Cardiac atrium fibroblast (primary cell): Measurements from ENCODE around the gene GAMT. TPM values are rescaled to one million over a fixed set of nuclear protein-coding genes. Genes with fewer than 3 reads are reported as not detected.

Source experiments
- total RNA-seq: library from RNA; depleted of rRNA; stranded (reverse); fragments of >200 nt; gene quantifications from 2 replicates; pipeline ENCODE4 v1.2.3, GENCODE V29; 2015

The GAMT gene
- 24.7 and 46.7 TPM in 2 replicates for total RNA-seq

DNA sequence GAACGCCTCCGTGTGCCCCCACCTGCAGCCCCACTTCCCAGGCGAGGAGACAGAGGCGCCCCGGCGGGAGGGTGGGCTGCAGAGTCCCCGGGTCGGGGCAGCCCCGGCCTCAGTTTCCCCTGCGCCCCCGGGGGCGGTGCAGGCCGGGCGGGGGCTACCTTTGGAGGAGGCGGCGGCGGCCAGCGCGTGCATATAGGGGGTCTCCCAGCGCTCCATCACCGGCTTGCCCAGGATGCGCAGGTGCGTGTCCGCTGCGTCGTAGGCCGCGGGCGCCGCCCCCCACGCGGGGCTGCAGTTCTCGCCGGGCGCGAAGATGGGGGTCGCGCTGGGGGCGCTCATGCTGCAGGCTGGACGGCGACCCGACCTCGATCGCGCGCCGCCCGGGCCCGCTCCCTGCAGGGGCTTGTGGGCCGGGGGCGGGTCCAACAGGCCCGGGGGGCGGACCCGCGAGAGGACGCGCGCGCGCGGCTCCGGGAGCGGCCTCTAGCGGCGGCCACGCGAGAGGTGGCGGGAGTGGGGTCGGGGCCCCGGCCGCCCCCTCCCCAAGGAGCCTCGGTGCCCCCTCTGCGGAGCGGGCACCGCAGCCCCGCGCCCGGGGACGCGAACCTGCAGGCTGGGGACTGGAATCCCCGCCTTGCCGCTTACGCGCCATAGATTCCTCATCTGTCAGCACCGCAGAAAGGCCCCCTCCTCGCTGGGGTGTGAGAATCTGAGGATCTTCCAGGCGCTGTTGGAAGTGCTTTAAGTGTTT, at the start of gene GAMT:
Gene GAMT (minus strand): TSS at position 405 of the 751 bp plus-strand sequence. CDS start 66 bp downstream, at position 339.

DNA sequence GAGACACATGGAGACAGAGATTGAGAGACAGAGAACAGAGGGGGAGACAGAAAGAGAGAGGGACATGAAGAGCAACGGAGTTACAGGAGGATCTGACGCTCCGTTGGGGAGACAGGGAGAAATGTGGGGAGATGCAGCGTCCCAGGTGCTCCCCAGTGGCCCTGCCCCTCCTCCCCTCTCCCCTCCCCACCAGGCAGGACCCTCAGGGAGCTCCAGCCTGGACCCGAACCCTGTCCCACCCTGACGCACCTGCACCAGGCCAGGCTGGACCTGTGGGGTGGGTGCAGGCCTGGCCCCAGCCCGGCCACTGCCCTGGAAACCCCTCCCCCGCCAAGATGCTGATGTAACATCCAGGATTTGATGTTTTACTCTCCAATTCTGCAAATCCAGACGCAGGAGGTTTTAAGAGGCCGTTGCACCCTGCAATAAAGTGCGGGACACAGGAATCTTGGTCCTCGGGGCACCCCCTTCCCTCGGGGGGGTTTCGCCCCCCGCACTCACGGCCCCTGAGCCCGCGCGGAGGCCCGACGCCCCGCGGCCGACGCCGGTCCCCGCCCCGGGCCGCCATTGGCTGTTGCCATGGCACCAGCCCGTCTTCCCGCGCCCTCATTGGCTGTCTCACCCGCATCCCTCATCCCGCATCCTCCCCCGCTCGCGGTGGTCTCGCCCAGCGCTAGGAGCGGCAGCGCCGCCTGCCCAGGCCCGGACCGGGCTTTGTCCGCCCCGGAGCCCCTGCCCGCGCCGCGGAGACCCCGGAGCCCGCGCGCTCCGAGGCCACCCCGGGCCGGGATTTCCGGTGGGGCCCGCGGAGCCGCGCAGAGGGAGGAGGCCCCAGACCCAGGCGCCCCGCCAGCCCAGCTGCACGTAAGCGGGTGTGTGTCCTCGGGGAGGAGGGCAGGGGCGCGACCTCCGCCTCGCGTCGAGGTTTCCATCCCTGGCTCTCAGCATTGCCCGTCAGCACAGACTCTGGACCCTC, 48.4 kb upstream of the GAMT start, which contains the start of gene APC2:
Gene APC2 (plus strand): TSS at position 655 of the 976 bp plus-strand sequence. CDS start 2,881 bp downstream, outside the sequence.

GRCh38 chr19:1438035-1438932, 36.9 kb upstream of the GAMT start, which contains the start of gene RPS15:
Gene RPS15 (plus strand): TSS chr19:1438396. CDS start chr19:1438426, 30 bp downstream.

DNA sequence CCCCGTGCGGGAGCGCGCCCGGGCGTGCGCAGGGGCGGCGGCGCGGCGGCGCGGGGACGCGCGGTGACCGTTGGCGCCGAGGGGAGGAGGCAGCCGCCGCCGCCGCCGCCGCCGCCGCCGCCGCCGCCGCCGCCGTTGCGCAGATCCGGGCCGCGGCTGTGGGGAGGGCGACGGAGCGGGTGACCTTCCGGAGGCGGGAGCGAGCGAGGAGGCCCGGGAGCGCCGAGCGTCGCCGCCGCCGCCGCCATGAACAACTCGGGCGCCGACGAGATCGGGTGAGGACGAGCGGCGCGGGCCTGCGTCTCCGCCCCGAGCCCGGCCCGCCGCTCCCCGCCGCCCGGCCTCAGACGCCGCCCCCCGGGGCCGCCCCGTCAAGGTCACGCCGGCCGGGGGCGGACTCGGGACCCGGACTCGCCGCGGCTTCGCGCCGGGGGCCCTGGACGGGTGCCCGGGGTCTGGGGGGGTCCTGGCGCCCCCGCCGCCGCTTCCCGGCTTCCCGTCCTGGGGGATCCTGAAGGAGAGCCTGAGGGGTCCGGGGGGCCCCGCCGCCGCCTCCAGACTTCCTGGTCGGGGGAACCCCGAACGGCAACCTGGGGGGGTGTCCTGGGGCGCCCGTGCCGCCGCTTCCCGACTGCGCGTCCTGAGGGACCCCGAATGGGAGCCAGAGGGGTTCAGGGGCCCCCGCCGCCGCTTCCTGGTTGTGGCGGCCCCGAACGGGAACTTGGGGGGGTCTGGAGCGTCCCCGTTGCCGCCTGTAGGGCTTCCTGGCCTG, 6.4 kb upstream of the GAMT start, which contains the start of gene DAZAP1:
Gene DAZAP1 (plus strand): TSS at position 59 of the 772 bp plus-strand sequence. CDS start 188 bp downstream, at position 247.

GRCh38 chr19:1383312-1384084, 17.8 kb downstream of the GAMT start, which contains the start of gene NDUFS7:
Gene NDUFS7 (plus strand): TSS chr19:1383907. CDS start chr19:1383927, 20 bp downstream.

Other genes starting within 250 kb of the GAMT start
- gene SBNO2, start 227.3 kb downstream of the GAMT start, total RNA-seq = 48.2 and 84.6 TPM in 2 replicates
- gene STK11, start 195.8 kb downstream of the GAMT start, total RNA-seq = 51.4 and 70.3 TPM in 2 replicates
- 3.7 and 4.0 TPM in 2 replicates for gene CBARP, start 163.5 kb downstream of the GAMT start, total RNA-seq
- 66.6 and 105 TPM in 2 replicates for gene ATP5F1D, start 159.8 kb downstream of the GAMT start, total RNA-seq
- 22.0 and 38.2 TPM in 2 replicates for gene MIDN, start 153.0 kb downstream of the GAMT start, total RNA-seq
- gene CIRBP, start 132.2 kb downstream of the GAMT start, total RNA-seq = 317 and 409 TPM in 2 replicates
- 26.9 and 75.8 TPM in 2 replicates for gene FAM174C, start 126.0 kb downstream of the GAMT start, total RNA-seq
- gene EFNA2, start 115.7 kb downstream of the GAMT start, total RNA-seq = not detected in 2 replicates
- gene NDUFS7, start 17.6 kb downstream of the GAMT start, total RNA-seq = 77.1 and 87.6 TPM in 2 replicates
- gene DAZAP1, start 6.0 kb upstream of the GAMT start, total RNA-seq = 35.6 and 59.5 TPM in 2 replicates
- gene RPS15, start 36.9 kb upstream of the GAMT start, total RNA-seq = 1,770 and 2,629 TPM in 2 replicates
- 0.16 TPM in 1 of 2 replicates, not detected in the other for gene APC2, start 48.6 kb upstream of the GAMT start, total RNA-seq
- 37.4 and 43.3 TPM in 2 replicates for gene C19orf25, start 77.7 kb upstream of the GAMT start, total RNA-seq
- gene PCSK4, start 88.8 kb upstream of the GAMT start, total RNA-seq = 0.18 and 0.97 TPM in 2 replicates
- 1.8 and 5.8 TPM in 2 replicates for gene REEP6, start 89.6 kb upstream of the GAMT start, total RNA-seq
- gene ADAMTSL5, start 111.5 kb upstream of the GAMT start, total RNA-seq = 3.4 and 11.8 TPM in 2 replicates
- gene PLK5, start 122.5 kb upstream of the GAMT start, total RNA-seq = not detected in 2 replicates
- gene MEX3D, start 166.8 kb upstream of the GAMT start, total RNA-seq = 29.8 and 33.4 TPM in 2 replicates
- gene MBD3, start 191.3 kb upstream of the GAMT start, total RNA-seq = 56.5 and 99.6 TPM in 2 replicates
- gene UQCR11, start 203.9 kb upstream of the GAMT start, total RNA-seq = 84.1 and 89.7 TPM in 2 replicates